ENCODE measurements around the gene HAVCR1.
"Not testable (repeated sequence)": the region's sequence is repeated elsewhere in the genome, so short reads cannot be mapped to it uniquely, and the experiment has no call there.

HAVCR1 gene

DNA sequence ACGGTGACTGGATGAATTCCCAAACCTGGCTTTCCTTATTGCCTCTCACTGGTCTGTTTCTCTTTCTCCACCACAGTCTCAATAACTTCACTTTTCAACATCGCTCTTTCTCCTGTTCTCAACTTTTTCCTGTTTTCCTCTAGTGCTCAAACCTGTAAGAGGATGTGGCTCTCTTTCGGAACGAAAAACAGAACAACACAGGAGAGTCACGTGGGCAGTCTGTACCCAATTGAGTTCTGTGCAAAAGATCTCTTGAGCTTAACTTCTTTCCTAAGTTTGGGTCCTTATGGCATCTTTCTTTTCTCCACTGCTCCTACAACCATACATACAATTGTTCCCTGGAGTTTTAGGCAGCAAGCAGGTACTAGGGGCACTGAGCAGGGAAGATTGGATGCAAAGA is 8.9 kb downstream of the HAVCR1 start:
- DNase-seq (ENCODE audit: low spot score), result no peak

GRCh38 chr5:157049605-157050004 is 9.3 kb downstream of the HAVCR1 start:
- no peak for DNase-seq (ENCODE audit: low spot score)

DNA sequence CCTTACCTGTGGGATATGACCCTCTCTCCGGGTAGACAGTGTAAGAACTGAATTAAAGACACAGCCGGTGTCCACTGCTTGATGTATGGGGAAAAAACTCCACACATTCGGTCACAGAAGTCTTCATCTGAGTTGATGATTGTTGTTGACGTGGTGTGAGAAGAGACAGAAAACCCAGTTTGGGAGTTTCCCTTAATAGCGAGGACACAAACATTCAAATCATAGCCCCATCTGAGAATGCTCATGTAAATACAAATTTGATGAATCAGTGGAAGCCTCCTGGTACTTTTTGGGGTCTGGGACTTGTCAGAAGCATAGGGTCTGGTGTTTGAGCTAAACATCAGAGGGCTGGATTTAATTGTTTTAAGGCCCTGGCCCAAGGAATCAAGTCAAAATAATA is 11.0 kb downstream of the HAVCR1 start:
- no peak for DNase-seq (ENCODE audit: low spot score)

DNA sequence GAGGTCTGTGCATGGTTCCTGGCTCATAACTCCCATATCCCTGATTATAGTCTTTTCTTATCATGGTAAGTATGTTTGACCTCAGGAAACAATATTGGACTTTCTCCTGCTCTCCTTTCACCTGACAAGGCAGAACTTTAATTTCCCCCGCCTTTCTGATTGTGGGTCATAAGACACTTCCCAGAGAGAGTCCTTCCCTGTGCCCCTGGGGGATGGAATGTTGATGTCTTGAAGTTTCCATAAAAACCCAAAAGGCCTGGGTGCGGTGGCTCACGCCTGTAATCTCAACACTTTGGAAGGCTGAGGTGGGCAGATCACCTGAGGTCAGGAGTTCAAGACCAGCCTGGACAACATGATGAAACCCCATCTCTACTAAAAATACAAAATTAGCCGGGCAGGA is 11.9 kb downstream of the HAVCR1 start:
- DNase-seq (ENCODE audit: low spot score), result not testable (repeated sequence)

- no peak for DNase-seq (ENCODE audit: low spot score)
Measured at GRCh38 chr5:157046041-157046440, 12.9 kb downstream of the HAVCR1 start.

DNA sequence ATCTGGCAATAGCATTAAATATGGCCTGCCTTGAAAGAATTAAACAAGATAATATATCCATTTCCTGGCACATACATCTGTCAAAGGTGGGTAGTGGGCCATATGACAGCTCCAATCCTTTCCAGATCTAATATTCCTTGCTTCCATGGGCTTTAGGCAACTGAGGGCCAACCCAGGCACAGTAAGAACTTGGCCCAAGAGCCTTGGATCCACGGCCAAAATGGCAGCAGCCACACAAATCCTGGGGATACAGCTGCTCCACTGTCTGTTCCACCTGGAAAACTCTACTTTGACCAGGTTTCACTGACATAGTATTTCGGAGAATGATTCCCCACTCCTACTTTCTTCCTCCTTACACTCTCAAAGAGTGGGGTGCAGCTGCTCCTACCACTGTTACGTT is 13.3 kb downstream of the HAVCR1 start:
- DNase-seq (ENCODE audit: low spot score), result no peak

GRCh38 chr5:157038568-157039187 is 20.2 kb downstream of the HAVCR1 start:
- no peak for DNase-seq (ENCODE audit: low spot score)

DNA sequence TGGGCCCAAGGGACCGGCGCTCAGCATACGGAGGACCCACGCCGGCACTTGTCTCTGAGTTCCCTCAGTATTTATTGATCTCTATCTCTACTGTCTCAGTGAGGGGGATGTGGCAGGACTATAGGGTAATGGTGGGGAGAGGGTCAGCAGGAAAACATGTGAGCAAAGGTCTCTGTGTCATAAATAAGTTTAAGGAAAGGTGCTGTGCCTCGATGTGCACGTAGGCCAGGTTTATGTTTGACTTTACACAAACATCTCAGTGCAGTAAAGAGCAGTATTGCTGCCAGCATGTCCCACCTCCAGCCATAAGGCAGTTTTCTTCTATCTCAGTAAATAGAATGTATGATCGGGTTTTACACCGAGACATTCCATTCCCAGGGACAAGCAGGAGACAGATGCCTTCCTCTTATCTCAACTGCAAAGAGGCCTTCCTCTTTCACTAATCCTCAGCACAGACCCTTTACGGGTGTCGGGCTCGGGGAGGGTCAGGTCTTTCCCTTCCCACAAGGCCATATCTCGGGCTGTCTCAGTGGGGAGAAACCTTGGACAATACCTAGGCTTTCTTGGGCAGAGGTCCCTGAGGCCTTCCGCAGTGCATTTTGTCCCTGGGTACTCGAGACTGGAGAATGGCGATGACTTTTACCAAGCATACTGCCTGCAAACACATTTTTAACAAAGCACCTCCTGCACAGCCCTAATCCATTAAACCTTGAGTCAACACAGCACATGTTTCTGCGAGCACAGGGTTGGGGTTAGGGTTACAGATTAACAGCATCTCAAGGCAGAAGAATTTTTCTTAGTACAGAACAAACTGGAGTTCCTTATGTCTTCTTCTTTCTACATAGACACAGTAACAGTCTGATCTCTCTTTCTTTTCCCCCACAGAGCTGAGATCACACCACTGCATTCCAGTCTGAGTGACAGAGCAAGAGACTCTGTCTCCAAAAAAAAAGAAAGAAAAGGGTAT is 24.5 kb downstream of the HAVCR1 start:
- not testable (repeated sequence) for DNase-seq (ENCODE audit: low spot score)

- no peak for DNase-seq (ENCODE audit: low spot score)
Measured at GRCh38 chr5:157033071-157033583, 25.8 kb downstream of the HAVCR1 start.

GRCh38 chr5:157030692-157031091 is 28.2 kb downstream of the HAVCR1 start:
- no peak for DNase-seq (ENCODE audit: low spot score)

- no peak for DNase-seq (ENCODE audit: low spot score)
Measured at GRCh38 chr5:157029457-157029856, 29.5 kb downstream of the HAVCR1 start.

GRCh38 chr5:157027663-157028062 is 31.3 kb downstream of the HAVCR1 start:
- not testable (repeated sequence) for DNase-seq (ENCODE audit: low spot score)

DNA sequence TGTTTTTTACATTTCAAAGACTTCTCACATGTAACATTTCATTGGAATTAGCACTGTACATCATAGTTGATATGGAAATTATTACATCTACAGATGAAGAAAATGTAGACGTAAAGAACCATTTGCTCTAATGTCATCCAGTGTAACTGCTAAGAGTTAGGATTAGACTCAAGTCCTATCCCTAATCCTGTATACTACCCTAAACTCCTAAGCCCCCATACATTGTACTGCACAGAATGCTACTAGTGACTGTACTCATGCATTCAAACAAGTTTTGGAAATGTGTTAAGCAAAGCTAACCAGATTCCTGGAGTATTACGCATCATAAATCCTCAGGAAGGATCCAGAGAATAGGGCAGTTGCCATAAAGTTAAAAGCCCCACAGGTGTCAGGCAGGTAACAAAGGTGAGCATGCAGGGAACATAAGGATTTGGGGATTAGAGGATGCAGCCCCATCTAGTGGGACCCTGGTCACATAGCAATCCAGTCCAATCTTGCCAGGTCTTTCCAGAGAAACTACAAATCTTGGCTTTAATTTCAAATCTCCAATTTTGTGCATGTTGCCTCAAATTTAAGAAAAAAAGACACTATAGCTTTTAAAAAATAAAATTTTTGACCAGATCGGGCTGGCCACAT is 32.0 kb downstream of the HAVCR1 start:
- DNase-seq (ENCODE audit: low spot score), result no peak

- DNase-seq (ENCODE audit: low spot score), result no peak
Measured at GRCh38 chr5:157025093-157025698, 33.7 kb downstream of the HAVCR1 start.

GRCh38 chr5:157024208-157024959 is 34.5 kb downstream of the HAVCR1 start:
- DNase-seq (ENCODE audit: low spot score), result no peak

DNA sequence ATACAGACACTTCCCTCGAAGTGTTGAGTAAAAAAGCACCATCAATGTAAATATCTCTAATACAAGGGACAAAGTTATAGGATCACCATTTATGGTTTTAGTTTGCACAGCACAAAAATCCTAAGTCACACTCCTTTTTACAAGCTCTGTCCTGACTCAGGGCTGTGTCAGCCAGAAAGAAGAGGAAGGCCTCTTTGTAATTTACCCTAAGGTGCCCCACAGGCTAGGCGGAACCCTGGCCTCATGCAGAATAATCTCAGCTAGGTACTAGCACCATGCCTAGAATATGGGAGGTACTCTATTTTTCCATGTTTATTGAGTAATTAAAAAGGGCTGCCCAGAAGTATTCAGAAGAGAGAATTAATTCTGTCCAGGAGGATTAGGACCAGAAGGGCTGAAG is 36.9 kb downstream of the HAVCR1 start:
- DNase-seq (ENCODE audit: low spot score), result no peak

GRCh38 chr5:157020511-157021222 is 38.2 kb downstream of the HAVCR1 start:
- DNase-seq (ENCODE audit: low spot score), result no peak

GRCh38 chr5:157020002-157020401 is 38.9 kb downstream of the HAVCR1 start:
- no peak for DNase-seq (ENCODE audit: low spot score)

DNA sequence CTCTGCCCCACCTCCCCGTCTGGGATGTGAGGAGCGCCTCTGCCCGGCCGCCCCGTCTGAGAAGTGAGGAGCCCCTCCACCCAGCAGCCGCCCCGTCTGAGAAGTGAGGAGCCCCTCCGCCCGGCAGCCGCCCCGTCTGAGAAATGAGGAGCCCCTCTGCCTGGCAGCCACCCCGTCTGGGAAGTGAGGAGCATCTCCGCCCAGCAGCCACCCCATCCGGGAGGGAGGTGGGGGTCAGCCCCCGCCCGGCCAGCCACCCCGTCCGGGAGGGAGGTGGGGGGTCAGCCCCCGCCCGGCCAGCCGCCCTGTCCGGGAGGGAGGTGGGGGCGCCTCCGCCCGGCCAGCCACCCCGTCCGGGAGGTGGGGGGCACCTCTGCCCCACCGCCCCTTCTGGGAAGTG is 44.8 kb downstream of the HAVCR1 start:
- not testable (repeated sequence) for DNase-seq (ENCODE audit: low spot score)

DNA sequence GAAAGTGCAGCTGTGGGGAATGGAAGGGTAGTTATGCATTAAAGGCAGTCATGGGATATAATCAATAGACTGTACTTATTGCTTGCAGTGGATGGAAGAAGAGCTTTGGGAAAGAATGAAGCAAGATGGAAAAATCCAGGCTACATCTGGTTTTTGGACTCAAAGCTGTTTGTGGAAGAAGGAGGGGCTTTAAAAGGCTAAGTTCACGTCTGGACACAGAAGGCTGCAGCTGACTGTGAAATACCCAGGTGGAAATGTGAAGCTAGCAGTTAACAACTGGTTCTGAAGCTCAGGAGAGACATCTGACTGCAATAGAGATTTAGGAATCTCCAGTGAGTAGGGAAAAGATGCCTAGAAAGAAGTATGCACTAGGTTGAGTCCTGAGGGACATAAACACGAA is 52.7 kb downstream of the HAVCR1 start:
- DNase-seq (ENCODE audit: low spot score), result no peak

All from SK-N-DZ (cell line).